Ishikawa (cell line): ENCODE results near the gene INPP4B.

ENCODE experiments used
- CEBPB ChIP-seq: IDR thresholded peaks from 2 replicates; pipeline ENCODE4 v1.6.1; 2012
- CREB1 ChIP-seq: IDR thresholded peaks from 2 replicates; pipeline ENCODE4 v1.6.1; 2012; ENCODE audit warnings: low read depth
- EGR1 ChIP-seq: IDR thresholded peaks from 2 replicates; pipeline ENCODE4 v1.6.1; 2012
- EP300 ChIP-seq: IDR thresholded peaks from 2 replicates; pipeline ENCODE4 v1.6.1; 2012; ENCODE audit warnings: borderline replicate concordance
- FOXM1 ChIP-seq: IDR thresholded peaks from 2 replicates; pipeline ENCODE4 v1.6.1; 2012; ENCODE audit warnings: low read depth, borderline replicate concordance
- NFIC ChIP-seq: IDR thresholded peaks from 2 replicates; pipeline ENCODE4 v1.6.1; 2012
- RAD21 ChIP-seq: IDR thresholded peaks from 2 replicates; pipeline ENCODE4 v1.6.1; 2012; ENCODE audit warnings: low read depth
- TAF1 ChIP-seq: IDR thresholded peaks from 2 replicates; pipeline ENCODE4 v1.6.1; 2012; ENCODE audit warnings: low read depth, mild to moderate bottlenecking
- TCF12 ChIP-seq: IDR thresholded peaks from 2 replicates; pipeline ENCODE4 v1.6.1; 2012; ENCODE audit warnings: low read depth
- TEAD4 ChIP-seq: IDR thresholded peaks from 2 replicates; pipeline ENCODE4 v1.6.1; 2012
- YY1 ChIP-seq: IDR thresholded peaks from 2 replicates; pipeline ENCODE4 v1.6.1; 2012; ENCODE audit warnings: low read depth
- ZBTB7A ChIP-seq: IDR thresholded peaks from 2 replicates; pipeline ENCODE4 v1.6.1; 2012; ENCODE audit warnings: low read depth
- TF ChIP-seq, protein P1 (sequence below): IDR thresholded peaks from 2 replicates; pipeline ENCODE4 v1.6.1; 2012
- TF ChIP-seq, protein P2 (sequence below): IDR thresholded peaks from 2 replicates; pipeline ENCODE4 v1.6.1; 2012
- TF ChIP-seq, protein P3 (sequence below): IDR thresholded peaks from 2 replicates; pipeline ENCODE4 v1.6.1; 2012; ENCODE audit warnings: low read depth, mild to moderate bottlenecking

Gene INPP4B

DNA sequence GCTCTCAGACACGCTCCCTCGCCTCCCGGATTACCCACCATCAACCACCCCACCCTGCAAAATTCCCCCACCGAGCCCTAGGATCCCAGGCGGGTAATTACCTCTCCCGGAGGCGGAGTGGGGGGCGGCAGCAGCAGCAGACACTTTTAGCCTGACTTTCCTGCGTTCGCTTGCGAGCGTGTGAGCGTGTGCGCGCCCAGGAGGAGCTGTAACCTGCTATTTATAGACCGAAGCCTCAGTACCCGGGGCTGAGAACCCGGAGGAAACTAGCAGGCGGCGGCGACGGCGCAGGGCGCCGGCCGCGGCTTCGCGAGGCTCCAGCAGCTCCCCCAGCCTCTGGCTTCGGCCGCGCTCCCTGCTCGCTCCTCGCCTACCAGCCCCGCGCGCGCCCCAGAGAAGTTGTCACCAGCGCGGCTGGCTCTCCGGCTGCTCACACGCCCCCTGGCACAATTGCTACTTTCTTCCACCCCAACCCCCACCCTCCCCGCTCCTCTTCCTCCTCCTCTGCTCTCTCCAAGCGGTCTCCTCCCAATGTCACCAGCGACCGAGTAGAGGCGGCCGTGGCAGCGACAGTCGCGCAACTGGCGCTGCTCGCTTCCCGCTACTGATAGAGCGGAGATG lies at the start of gene INPP4B:
Gene INPP4B, minus strand, starts transcription at position 194 of the 621 bp plus-strand sequence.
- TF ChIP-seq, protein P1, sequence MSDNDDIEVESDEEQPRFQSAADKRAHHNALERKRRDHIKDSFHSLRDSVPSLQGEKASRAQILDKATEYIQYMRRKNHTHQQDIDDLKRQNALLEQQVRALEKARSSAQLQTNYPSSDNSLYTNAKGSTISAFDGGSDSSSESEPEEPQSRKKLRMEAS = peak; percentile 11; the same call in 1 of the 2 replicates
- TF ChIP-seq ZBTB7A = no peak
- TF ChIP-seq CEBPB = no peak
- TF ChIP-seq TCF12 = no peak

- TF ChIP-seq TAF1 (no peak), NFIC (no peak), ZBTB7A (no peak), EGR1 (no peak), CREB1 (no peak), TCF12 (no peak), YY1 (no peak), TEAD4 (no peak), CEBPB (no peak), FOXM1 (no peak), EP300 (no peak), RAD21 (no peak)
- TF ChIP-seq, protein P2, sequence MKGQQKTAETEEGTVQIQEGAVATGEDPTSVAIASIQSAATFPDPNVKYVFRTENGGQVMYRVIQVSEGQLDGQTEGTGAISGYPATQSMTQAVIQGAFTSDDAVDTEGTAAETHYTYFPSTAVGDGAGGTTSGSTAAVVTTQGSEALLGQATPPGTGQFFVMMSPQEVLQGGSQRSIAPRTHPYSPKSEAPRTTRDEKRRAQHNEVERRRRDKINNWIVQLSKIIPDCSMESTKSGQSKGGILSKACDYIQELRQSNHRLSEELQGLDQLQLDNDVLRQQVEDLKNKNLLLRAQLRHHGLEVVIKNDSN = no peak
- TF ChIP-seq, protein P3, sequence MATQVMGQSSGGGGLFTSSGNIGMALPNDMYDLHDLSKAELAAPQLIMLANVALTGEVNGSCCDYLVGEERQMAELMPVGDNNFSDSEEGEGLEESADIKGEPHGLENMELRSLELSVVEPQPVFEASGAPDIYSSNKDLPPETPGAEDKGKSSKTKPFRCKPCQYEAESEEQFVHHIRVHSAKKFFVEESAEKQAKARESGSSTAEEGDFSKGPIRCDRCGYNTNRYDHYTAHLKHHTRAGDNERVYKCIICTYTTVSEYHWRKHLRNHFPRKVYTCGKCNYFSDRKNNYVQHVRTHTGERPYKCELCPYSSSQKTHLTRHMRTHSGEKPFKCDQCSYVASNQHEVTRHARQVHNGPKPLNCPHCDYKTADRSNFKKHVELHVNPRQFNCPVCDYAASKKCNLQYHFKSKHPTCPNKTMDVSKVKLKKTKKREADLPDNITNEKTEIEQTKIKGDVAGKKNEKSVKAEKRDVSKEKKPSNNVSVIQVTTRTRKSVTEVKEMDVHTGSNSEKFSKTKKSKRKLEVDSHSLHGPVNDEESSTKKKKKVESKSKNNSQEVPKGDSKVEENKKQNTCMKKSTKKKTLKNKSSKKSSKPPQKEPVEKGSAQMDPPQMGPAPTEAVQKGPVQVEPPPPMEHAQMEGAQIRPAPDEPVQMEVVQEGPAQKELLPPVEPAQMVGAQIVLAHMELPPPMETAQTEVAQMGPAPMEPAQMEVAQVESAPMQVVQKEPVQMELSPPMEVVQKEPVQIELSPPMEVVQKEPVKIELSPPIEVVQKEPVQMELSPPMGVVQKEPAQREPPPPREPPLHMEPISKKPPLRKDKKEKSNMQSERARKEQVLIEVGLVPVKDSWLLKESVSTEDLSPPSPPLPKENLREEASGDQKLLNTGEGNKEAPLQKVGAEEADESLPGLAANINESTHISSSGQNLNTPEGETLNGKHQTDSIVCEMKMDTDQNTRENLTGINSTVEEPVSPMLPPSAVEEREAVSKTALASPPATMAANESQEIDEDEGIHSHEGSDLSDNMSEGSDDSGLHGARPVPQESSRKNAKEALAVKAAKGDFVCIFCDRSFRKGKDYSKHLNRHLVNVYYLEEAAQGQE = no peak
- TF ChIP-seq, protein P1 = no peak
Measured at GRCh38 chr4:142893012-142893411, 46.9 kb upstream of the INPP4B start.

DNA sequence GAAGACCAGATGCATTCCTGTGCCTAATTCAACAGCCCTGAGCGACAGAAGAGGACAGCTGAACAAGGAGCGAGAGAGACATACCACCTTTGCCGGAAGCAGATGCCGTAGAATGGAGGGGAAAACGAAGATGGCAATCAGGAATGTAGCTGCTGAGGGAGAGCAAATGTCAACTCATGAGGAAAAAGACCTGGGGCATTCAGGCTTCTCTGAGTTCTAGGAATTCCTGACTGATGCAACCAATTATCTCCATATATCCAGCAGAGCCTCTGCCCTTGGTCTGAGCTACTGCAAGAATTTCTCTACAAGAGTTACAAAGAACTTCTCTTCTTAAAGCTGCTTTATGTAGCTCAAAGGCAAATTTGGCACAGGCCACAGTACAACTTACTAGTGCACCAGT lies 40.5 kb upstream of the INPP4B start:
- TF ChIP-seq, protein P2 = no peak
- TF ChIP-seq TAF1 (no peak), RAD21 (no peak), TCF12 (no peak), CREB1 (no peak), EGR1 (no peak), CEBPB (no peak), FOXM1 (no peak), NFIC (no peak), ZBTB7A (no peak), TEAD4 (no peak), EP300 (no peak), YY1 (no peak)
- TF ChIP-seq, protein P3 = no peak
- TF ChIP-seq, protein P1 = no peak

DNA sequence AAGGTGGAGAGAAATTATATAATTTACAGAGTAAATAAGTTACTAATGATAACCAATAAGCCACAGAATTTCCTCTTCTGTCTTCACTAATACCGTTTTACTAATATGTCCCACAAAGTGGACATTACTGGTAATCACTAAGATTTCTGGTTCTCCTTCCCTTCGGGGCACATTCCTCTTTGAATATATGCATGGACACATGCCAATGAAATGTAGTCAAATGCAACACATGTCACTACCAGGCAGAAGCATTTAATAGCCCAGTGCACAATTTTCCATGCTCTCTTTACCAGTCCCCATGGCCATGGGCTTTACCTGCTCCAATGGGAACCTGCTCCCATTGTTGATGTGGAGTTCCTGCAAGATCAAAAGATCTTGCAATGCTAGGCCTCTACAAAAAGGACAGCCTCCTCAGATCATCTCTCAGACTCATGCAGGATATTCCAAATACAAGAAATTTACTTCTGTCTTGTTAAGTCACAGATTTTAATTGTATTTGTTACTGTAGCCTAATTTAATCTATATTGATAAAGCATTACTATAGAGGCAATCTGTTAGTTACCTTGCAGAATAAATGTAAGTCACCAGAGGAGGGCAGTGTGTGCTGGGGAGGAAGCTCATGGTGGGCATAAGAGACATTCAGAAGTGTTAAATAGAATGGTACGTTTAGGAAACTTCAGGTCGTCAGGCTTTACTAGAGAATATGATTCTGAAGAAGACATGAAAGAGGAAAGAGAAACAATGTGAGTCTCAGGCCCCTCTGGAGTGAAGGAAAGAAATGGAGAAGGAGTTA lies 37.1 kb upstream of the INPP4B start:
- TF ChIP-seq YY1 (no peak), RAD21 (peak; percentile 85)

- TF ChIP-seq EGR1 (no peak), CEBPB (no peak)
- TF ChIP-seq, protein P2 = no peak
- TF ChIP-seq, protein P1 = no peak
Measured at GRCh38 chr4:142882159-142882558, 36.1 kb upstream of the INPP4B start.

DNA sequence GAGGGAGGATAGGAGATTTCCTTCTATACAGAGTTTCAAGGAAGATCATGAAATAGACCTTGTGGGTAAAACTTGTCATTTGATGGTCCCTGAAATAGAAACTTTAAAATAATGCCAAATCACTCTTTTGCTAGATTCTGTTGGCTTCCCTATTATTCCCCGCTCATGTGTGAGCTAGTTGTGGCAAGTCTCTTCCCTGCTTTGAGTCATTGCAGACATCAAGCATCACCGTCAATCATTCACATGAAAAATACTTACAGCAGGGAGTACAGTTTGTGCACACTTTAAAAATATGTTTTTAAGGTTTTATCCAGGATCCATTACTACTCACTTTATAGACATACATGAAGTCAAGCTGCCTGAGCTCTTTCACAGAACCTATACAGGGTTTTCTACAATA lies 35.2 kb upstream of the INPP4B start:
- TF ChIP-seq TEAD4 = no peak
- no peak for TF ChIP-seq TAF1
- TF ChIP-seq ZBTB7A = no peak
- no peak for TF ChIP-seq EP300
- TF ChIP-seq, protein P1 = no peak
- TF ChIP-seq YY1 = no peak
- TF ChIP-seq CEBPB = no peak
- no peak for TF ChIP-seq RAD21
